Naive thymus-derived CD4-positive, alpha-beta T cell (primary cell): ENCODE results near the gene FAM168A. TPM values are rescaled to one million over a fixed set of nuclear protein-coding genes. Genes with fewer than 3 reads are reported as not detected.

Experiments used
- ATAC-seq: fragments of 150-1000 bp; cut with Tn5 transposase; 2 replicates; pipeline ENCODE4 v1.10.0; 2021; ENCODE audit warnings: mild to moderate bottlenecking, moderate library complexity
- CTCF ChIA-PET: fragments of 350-600 bp; sonication (Branson Sonifier 250); formaldehyde crosslinking; loops from one replicate; lab custom pipeline; 2021; ENCODE audit warnings: antibody characterized with exemption; lab: Charles Lee
- POLR2A ChIA-PET: fragments of 350-600 bp; sonication (Branson Sonifier 250); formaldehyde crosslinking; loops from one replicate; lab custom pipeline; 2021; ENCODE audit warnings: antibody characterized with exemption, inconsistent platforms; lab: Charles Lee
- DNase-seq, 9 donors: peaks; one replicate each; pipeline versions ENCODE4 v3.0.0 to v3.0.0-alpha.2; 2020 to 2022; ENCODE audit warnings: mixed read lengths in 1 of 9
- H3K27ac ChIP-seq: one replicate; pipeline ENCODE4 v1.7.0; 2013; ENCODE audit warnings: mild to moderate bottlenecking, low read depth, low read length, moderate library complexity
- H3K27me3 ChIP-seq, 2 donors: one replicate each; pipeline ENCODE4 v1.7.0; 2013; ENCODE audit warnings: low read length in 2 of 2, mild to moderate bottlenecking in 2 of 2, moderate library complexity in 2 of 2; ENCODE audit not compliant: control insufficient read depth in 2 of 2, insufficient read depth in 2 of 2
- H3K36me3 ChIP-seq, 3 experiments: 1 replicate in 2 of 3; 2 replicates in 1 of 3; pipeline ENCODE4 v1.7.0; 2013; ENCODE audit warnings: low read length in 3 of 3, mild to moderate bottlenecking in 3 of 3, moderate library complexity in 1 of 3; ENCODE audit not compliant: insufficient read depth in 3 of 3, control insufficient read depth in 2 of 3
- H3K4me1 ChIP-seq, 2 donors: one replicate each; pipeline ENCODE4 v1.7.0; 2013; ENCODE audit warnings: low read length in 2 of 2, mild to moderate bottlenecking in 2 of 2, moderate library complexity in 1 of 2; ENCODE audit not compliant: control insufficient read depth in 2 of 2, insufficient read depth in 2 of 2
- H3K4me3 ChIP-seq: 2 replicates; pipeline ENCODE4 v1.7.0; 2013; ENCODE audit warnings: mild to moderate bottlenecking, low read length
- H3K9me3 ChIP-seq, 3 experiments: 1 replicate in 2 of 3; 2 replicates in 1 of 3; pipeline ENCODE4 v1.7.0; 2013; ENCODE audit warnings: low read length in 3 of 3; ENCODE audit not compliant: control insufficient read depth in 2 of 3
- H3K27ac Mint-ChIP-seq, 9 donors: one replicate each; pipeline ENCODE4 v1.8.0; 2020 to 2022; ENCODE audit warnings: mixed read lengths in 9 of 9, mild to moderate bottlenecking in 8 of 9, moderate library complexity in 5 of 9, inconsistent platforms in 2 of 9
- H3K27me3 Mint-ChIP-seq, 5 donors: one replicate each; pipeline ENCODE4 v1.8.0; 2021 to 2022; ENCODE audit warnings: mixed read lengths in 5 of 5, mild to moderate bottlenecking in 1 of 5
- H3K36me3 Mint-ChIP-seq, 5 donors: one replicate each; pipeline ENCODE4 v1.8.0; 2020 to 2022; ENCODE audit warnings: mixed read lengths in 5 of 5, mild to moderate bottlenecking in 3 of 5, inconsistent platforms in 1 of 5
- H3K4me1 Mint-ChIP-seq, 7 donors: one replicate each; pipeline ENCODE4 v1.8.0; 2020 to 2022; ENCODE audit warnings: mixed read lengths in 7 of 7, mild to moderate bottlenecking in 3 of 7, inconsistent platforms in 1 of 7
- H3K4me3 Mint-ChIP-seq, 10 donors: one replicate each; pipeline ENCODE4 v1.8.0; 2020 to 2022; ENCODE audit warnings: mild to moderate bottlenecking in 10 of 10, mixed read lengths in 10 of 10, moderate library complexity in 6 of 10, inconsistent platforms in 2 of 10
- H3K9me3 Mint-ChIP-seq, 11 donors: one replicate each; pipeline ENCODE4 v1.8.0; 2020 to 2022; ENCODE audit warnings: mixed read lengths in 11 of 11, mild to moderate bottlenecking in 4 of 11, inconsistent platforms in 1 of 11, moderate library complexity in 1 of 11
- intact Hi-C, 2 donors: fragments of 100-400 bp; cut with micrococcal nuclease; formaldehyde crosslinking; loops; one replicate each; pipeline ENCODE4 v1.15.1; 2023
- polyA plus RNA-seq, 2 donors: library from polyadenylated mRNA; unstranded; fragments of 300-500 nt; fragmentation: Illumina TruSeq; gene quantifications; one replicate each; pipeline ENCODE4 v1.2.3, GENCODE V29; 2021
- total RNA-seq, 6 experiments: library from RNA in 5 of 6; stranded (reverse) in 5 of 6; gene quantifications; 1 replicate in 5 of 6; 2 replicates in 1 of 6; pipeline ENCODE4 v1.2.3 and lab custom pipeline; 2021 to 2026

The FAM168A gene
- total and polyA plus RNA-seq, 7 experiments from 2014 or later = 3.3 to 33.0 (median 23.1) TPM

DNA sequence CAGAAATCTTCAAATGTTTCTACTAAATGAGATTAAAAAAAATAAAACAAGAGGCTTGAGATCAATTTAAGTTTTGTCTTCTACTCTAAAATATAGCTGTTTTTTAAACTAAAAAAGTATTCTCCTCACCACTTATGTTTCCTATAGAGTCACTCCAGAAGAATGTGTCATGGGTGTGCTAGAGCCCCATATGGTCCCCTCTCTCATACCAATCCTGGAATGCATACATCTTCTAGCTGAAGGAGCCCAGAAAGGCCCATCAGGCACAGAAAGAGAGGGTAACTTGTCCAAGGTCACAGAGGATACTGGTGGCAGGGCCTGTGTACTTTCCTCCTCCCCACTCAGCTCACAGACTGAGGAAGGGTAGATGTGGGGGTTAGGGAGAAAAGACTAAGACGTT lies 187.3 kb downstream of the FAM168A start:
- ATAC-seq (no peak), DNase-seq (no peak)
- no peaks in the 10 kb centered on the region for H3K4me1 ChIP-seq
- no peak overlapping the region for H3K27ac ChIP-seq
- ChIA-PET CTCF (interaction anchor here (0.6 to 1.3 kb wide), 2 partner anchors 60 to 167 kb away, joined by 6 to 7 read pairs; no protein-coding TSS in a partner anchor), POLR2A (interaction anchor here (0.6 to 1.2 kb wide), 3 partner anchors 12 to 64 kb away, joined by 3 read pairs; no protein-coding TSS in a partner anchor)
- H3K9me3 ChIP-seq = no peaks in the 10 kb centered on the region
- H3K36me3 ChIP-seq = peaks cover 0 to 53% (median 0%) of the 10 kb centered on the region in 3 experiments
- no peaks in the 10 kb centered on the region for H3K27me3 Mint-ChIP-seq
- peaks cover 5 to 11% (median 7%) of the 10 kb centered on the region in 7 donors for H3K4me1 Mint-ChIP-seq
- no peaks in the 10 kb centered on the region for H3K9me3 Mint-ChIP-seq
- H3K27ac Mint-ChIP-seq = peak overlapping the region in 3 of 9 donors; percentile 14 to 42 (median 36)
- intact Hi-C loops = no loop called here
- H3K27me3 ChIP-seq = no peaks in the 10 kb centered on the region
- H3K36me3 Mint-ChIP-seq = peaks cover 7 to 14% (median 12%) of the 10 kb centered on the region in 5 donors
- H3K4me3 ChIP-seq = no peak overlapping the region
- no peak overlapping the region for H3K4me3 Mint-ChIP-seq

DNA sequence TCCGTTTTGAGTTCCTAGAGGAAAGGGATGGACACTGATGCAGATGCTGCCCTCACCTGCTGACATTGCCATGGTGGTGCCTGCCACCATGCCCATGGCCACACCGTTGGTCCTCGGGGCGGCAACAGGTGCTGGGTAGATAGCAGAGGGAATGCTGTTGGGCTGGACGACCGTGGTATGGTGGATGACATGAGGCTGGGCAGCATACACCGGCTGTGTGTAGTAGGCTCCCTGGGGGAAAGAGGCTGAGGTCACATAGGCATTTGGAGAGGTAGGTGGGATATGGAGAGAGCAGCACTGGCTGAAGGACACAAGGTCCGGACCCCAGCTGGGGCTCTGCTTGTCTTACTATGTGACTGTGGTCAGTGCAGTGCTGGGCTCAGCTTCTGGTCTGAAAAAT lies 188.5 kb downstream of the FAM168A start:
- Histone ChIP-seq H3K27ac (no peak overlapping the region), H3K4me1 (no peaks in the 10 kb centered on the region), H3K4me3 (no peak overlapping the region), H3K9me3 (no peaks in the 10 kb centered on the region), H3K27me3 (no peaks in the 10 kb centered on the region), H3K36me3 (peaks cover 0 to 63% (median 0%) of the 10 kb centered on the region in 3 experiments)
- peak overlapping the region in 3 of 9 donors; percentile 29 to 43 (median 42) for H3K27ac Mint-ChIP-seq
- H3K9me3 Mint-ChIP-seq = no peaks in the 10 kb centered on the region
- no peak for DNase-seq
- ATAC-seq = no peak
- peaks cover 0 to 7% (median 0%) of the 10 kb centered on the region in 7 donors for H3K4me1 Mint-ChIP-seq
- H3K36me3 Mint-ChIP-seq = peaks cover 7 to 18% (median 12%) of the 10 kb centered on the region in 5 donors
- intact Hi-C loops = no loop called here
- peak overlapping the region in 1 of 10 donors; percentile 34 for H3K4me3 Mint-ChIP-seq
- H3K27me3 Mint-ChIP-seq = no peaks in the 10 kb centered on the region
- POLR2A ChIA-PET = no interaction called here
- CTCF ChIA-PET = no interaction called here

DNA sequence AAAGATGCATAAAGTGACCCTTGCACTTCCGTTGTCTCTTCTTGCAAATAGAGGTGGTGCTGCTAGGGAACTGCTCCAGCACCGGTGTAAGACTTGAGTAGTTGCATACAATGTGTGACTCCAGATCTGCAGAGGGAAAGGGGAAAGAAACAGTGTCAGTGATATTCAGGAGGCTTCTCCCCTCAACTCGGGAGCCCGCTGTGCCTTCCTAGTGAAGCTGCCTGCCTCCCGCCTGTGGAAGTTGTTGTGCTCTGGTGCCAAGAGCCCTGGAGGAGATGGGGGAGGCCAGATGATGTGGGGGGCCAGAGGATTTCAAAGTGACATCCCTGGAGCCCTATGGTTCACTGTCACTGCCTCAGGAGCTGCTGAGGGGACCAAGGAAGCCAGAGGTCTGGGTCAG lies 191.3 kb downstream of the FAM168A start:
- Mint-ChIP-seq H3K9me3 (no peaks in the 10 kb centered on the region), H3K36me3 (peaks cover 7 to 14% (median 11%) of the 10 kb centered on the region in 5 donors), H3K27me3 (no peaks in the 10 kb centered on the region), H3K4me1 (peaks cover 0 to 4% (median 0%) of the 10 kb centered on the region in 7 donors), H3K4me3 (no peak overlapping the region), H3K27ac (peak overlapping the region in 4 of 9 donors; percentile 13 to 81 (median 16))
- Histone ChIP-seq H3K27me3 (no peaks in the 10 kb centered on the region), H3K4me1 (no peaks in the 10 kb centered on the region), H3K27ac (no peak overlapping the region), H3K4me3 (no peak overlapping the region), H3K36me3 (peaks cover 0 to 59% (median 0%) of the 10 kb centered on the region in 3 experiments), H3K9me3 (no peaks in the 10 kb centered on the region)
- intact Hi-C loops = no loop called here
- ATAC-seq (no peak), DNase-seq (no peak)
- ChIA-PET CTCF (interaction anchor here (2.1 kb wide), 1 partner anchor 56 kb away, joined by 7 read pairs; no protein-coding TSS in a partner anchor), POLR2A (no interaction called here)

DNA sequence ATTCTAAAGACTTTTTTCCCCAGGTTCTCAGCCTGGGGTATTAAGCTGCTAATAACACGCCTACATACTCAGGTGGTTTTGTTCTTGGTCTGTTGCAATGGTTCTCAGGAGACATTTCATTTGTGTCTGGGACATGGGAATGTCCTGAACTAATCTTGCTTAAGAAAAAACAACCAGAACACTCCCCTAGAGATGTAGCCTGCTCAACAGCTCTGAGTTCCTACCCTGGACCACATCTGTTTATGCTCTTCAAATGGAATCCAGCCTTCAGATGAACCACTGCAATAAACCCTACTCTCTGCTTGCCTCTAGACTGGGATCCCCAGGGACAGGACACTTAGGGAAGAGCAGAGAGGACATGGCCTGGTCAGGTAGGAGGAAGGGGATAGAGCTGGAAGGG lies 191.8 kb downstream of the FAM168A start:
- Histone ChIP-seq H3K4me1 (no peaks in the 10 kb centered on the region), H3K9me3 (no peaks in the 10 kb centered on the region), H3K27ac (no peak overlapping the region), H3K36me3 (peaks cover 0 to 55% (median 0%) of the 10 kb centered on the region in 3 experiments), H3K4me3 (no peak overlapping the region), H3K27me3 (no peaks in the 10 kb centered on the region)
- peaks cover 7 to 14% (median 11%) of the 10 kb centered on the region in 5 donors for H3K36me3 Mint-ChIP-seq
- DNase-seq (no peak), ATAC-seq (no peak)
- peak overlapping the region in 3 of 9 donors; percentile 13 to 18 (median 15) for H3K27ac Mint-ChIP-seq
- peaks cover 0 to 4% (median 0%) of the 10 kb centered on the region in 7 donors for H3K4me1 Mint-ChIP-seq
- ChIA-PET POLR2A (no interaction called here), CTCF (interaction anchor here (2.1 kb wide), 1 partner anchor 55 kb away, joined by 7 read pairs; no protein-coding TSS in a partner anchor)
- H3K4me3 Mint-ChIP-seq = no peak overlapping the region
- intact Hi-C loops = no loop called here
- H3K27me3 Mint-ChIP-seq = no peaks in the 10 kb centered on the region
- H3K9me3 Mint-ChIP-seq = no peaks in the 10 kb centered on the region

DNA sequence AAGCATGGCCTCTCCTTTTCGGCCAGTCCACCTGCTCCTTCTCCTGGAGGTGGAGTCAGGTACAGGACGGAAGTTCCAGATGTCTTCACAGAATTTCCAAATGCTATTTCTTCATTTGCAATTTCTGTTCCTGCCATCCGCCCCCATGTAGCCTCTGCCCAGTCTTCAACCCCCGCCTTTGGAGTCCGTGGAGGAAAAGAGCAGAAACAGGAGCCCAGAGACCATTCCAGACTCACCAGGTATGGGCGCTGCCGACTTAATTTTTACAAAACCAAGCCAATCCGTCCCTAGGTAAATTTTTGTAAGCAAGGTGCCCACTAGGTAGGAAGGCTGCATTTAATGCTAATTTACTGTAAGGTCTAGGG lies 192.8 kb downstream of the FAM168A start:
- no peak overlapping the region for H3K4me3 ChIP-seq
- peaks cover 0 to 48% (median 0%) of the 10 kb centered on the region in 3 experiments for H3K36me3 ChIP-seq
- ATAC-seq (no peak), DNase-seq (no peak)
- peaks cover 7 to 14% (median 8%) of the 10 kb centered on the region in 5 donors for H3K36me3 Mint-ChIP-seq
- H3K4me3 Mint-ChIP-seq = no peak overlapping the region
- H3K9me3 Mint-ChIP-seq = no peaks in the 10 kb centered on the region
- H3K4me1 ChIP-seq = no peaks in the 10 kb centered on the region
- intact Hi-C loops = no loop called here
- ChIA-PET CTCF (no interaction called here), POLR2A (interaction anchor here (1.0 kb wide), 1 partner anchor 41 kb away, joined by 3 read pairs; no protein-coding TSS in a partner anchor)
- no peaks in the 10 kb centered on the region for H3K9me3 ChIP-seq
- H3K27me3 ChIP-seq = no peaks in the 10 kb centered on the region
- no peak overlapping the region for H3K27ac ChIP-seq
- no peak overlapping the region for H3K27ac Mint-ChIP-seq
- peaks cover 0 to 6% (median 0%) of the 10 kb centered on the region in 7 donors for H3K4me1 Mint-ChIP-seq
- H3K27me3 Mint-ChIP-seq = no peaks in the 10 kb centered on the region

DNA sequence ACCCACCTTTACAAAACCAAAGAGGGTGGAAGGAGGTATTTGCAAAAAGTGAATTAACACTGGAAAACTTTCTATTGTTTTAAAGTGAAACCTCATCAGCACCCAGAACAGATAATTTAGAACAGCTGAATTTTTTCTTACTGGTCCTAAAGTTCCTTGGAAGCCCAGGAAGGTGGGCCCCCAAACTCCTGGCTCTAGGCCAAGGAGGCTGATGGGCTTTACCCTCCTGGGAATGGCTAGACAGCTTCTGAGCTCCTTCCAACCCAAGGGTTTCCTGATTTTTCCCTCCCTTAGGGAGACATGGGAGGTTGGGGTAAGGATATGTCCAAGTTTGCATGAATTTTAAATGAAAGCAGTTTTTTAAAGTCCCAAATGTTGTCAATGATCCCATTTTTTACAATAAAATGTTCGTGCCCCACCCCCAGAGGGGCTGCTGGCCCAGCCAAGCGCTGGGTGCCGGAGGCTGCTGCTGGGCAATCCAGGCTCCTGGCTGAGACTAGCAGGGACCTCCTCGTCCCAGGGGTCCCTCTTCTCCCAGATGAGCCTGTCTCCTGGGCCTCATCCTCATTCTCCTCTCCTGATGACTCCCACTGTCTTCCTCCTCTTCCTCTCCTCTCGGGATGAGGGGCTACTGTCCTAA lies 193.3 kb downstream of the FAM168A start:
- CTCF ChIA-PET = no interaction called here
- no peak for DNase-seq

More for the DNA sequence above, 193.3 kb downstream of the FAM168A start:
- POLR2A ChIA-PET = interaction anchor here (1.0 kb wide), 1 partner anchor 41 kb away, joined by 3 read pairs; no protein-coding TSS in a partner anchor
- no peaks in the 10 kb centered on the region for H3K27me3 Mint-ChIP-seq
- Histone ChIP-seq H3K36me3 (peaks cover 0 to 47% (median 0%) of the 10 kb centered on the region in 3 experiments), H3K27ac (no peak overlapping the region), H3K27me3 (no peaks in the 10 kb centered on the region), H3K4me3 (no peak overlapping the region), H3K9me3 (no peaks in the 10 kb centered on the region), H3K4me1 (no peaks in the 10 kb centered on the region)
- peaks cover 0 to 6% (median 0%) of the 10 kb centered on the region in 7 donors for H3K4me1 Mint-ChIP-seq
- H3K36me3 Mint-ChIP-seq = peaks cover 7 to 14% (median 8%) of the 10 kb centered on the region in 5 donors
- no peaks in the 10 kb centered on the region for H3K9me3 Mint-ChIP-seq
- no peak overlapping the region for H3K4me3 Mint-ChIP-seq
- intact Hi-C loops = no loop called here
- no peak for ATAC-seq
- no peak overlapping the region for H3K27ac Mint-ChIP-seq
